ENCODE results near the gene MYO10. TPM values are rescaled to one million over a fixed set of nuclear protein-coding genes. Genes with fewer than 3 reads are reported as not detected.
"Not testable (repeated sequence)": the region's sequence is repeated elsewhere in the genome, so short reads cannot be mapped to it uniquely, and the experiment has no call there.

Gene MYO10
- total RNA-seq, 2 experiments from 2014 or later, result 0.23 TPM; not detected in 1

DNA sequence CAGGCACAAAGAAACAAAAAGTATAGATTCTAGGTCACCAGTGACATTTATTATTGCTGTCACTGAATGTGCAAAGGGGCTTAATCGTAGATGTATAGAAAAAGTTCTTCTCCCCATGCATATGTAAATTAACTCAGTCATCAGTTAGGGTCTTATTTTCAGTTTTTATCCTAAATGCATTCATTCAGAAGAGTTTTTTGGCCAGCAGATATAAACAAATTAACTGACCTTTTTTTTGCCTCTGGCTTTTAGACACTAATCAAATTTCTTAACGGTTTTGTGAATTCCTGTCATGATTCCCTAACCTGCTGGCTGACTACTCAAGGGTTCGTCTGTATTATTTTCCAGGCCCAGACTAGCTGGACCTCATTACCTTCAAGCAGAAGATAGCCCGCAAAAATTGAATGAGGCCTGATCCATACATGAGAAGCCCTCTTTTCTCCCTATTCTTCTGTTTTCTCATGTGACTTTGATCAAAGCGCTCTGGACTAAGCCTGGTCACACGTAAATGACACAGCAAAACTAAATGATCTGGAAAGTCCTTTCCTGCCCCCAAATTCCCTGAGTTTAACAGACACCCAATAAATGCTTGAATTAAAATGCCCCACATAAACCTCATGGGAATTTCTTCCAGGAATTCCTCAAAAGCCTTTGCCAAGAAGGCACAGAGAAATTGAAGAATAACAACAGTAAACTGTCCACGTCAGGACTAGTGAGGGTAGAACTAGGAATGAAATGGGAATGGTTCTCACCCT lies 83.7 kb downstream of the MYO10 start:
- ChIA-PET CTCF (no interaction called here), POLR2A (no interaction called here)
- Mint-ChIP-seq H3K9me3 (no peaks in the 10 kb centered on the region), H3K27ac (no peak overlapping the region), H3K27me3 (no peaks in the 10 kb centered on the region), H3K4me1 (no peaks in the 10 kb centered on the region), H3K36me3 (ENCODE audit: low read depth) (no peaks in the 10 kb centered on the region), H3K4me3 (no peak overlapping the region)
- no peak for DNase-seq

GRCh38 chr5:16849775-16850174 lies 86.3 kb downstream of the MYO10 start:
- CTCF ChIA-PET, result interaction anchor here (0.6 kb wide), 1 partner anchor 218 kb away, joined by 3 read pairs; no protein-coding TSS in a partner anchor
- H3K27me3 Mint-ChIP-seq, result no peaks in the 10 kb centered on the region
- no peak overlapping the region for H3K4me3 Mint-ChIP-seq
- no peaks in the 10 kb centered on the region for H3K4me1 Mint-ChIP-seq
- POLR2A ChIA-PET, result no interaction called here
- H3K27ac Mint-ChIP-seq, result no peak overlapping the region
- no peaks in the 10 kb centered on the region for H3K9me3 Mint-ChIP-seq
- no peak for DNase-seq
- H3K36me3 Mint-ChIP-seq (ENCODE audit: low read depth), result no peaks in the 10 kb centered on the region

DNA sequence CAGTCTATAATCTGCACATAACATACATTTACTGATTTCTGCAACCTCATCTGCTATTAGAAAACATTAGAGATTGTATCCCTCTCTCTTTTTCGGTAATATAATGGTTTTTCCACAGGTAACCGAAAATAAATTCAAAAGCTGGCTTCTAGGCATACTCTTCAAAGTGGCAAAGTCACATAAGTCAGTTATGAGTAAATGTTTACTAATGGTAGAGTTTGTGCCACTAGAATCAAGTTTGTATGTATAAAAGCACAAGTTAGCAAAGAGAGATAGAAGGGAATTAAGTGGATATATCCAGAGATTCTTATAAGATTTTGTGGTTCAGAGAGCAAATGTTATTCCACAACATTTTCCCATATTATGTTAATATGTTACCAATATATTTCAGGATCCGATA lies 86.9 kb downstream of the MYO10 start:
- no peak for DNase-seq
- H3K27ac Mint-ChIP-seq, result no peak overlapping the region
- ChIA-PET CTCF (interaction anchor here (0.6 kb wide), 1 partner anchor 218 kb away, joined by 3 read pairs; no protein-coding TSS in a partner anchor), POLR2A (no interaction called here)
- H3K9me3 Mint-ChIP-seq, result no peaks in the 10 kb centered on the region
- no peak overlapping the region for H3K4me3 Mint-ChIP-seq
- H3K36me3 Mint-ChIP-seq (ENCODE audit: low read depth), result no peaks in the 10 kb centered on the region
- no peaks in the 10 kb centered on the region for H3K27me3 Mint-ChIP-seq
- H3K4me1 Mint-ChIP-seq, result no peaks in the 10 kb centered on the region

GRCh38 chr5:16844952-16845351 lies 91.1 kb downstream of the MYO10 start:
- H3K4me3 Mint-ChIP-seq, result no peak overlapping the region
- H3K9me3 Mint-ChIP-seq, result no peaks in the 10 kb centered on the region
- ChIA-PET POLR2A (no interaction called here), CTCF (no interaction called here)
- H3K36me3 Mint-ChIP-seq (ENCODE audit: low read depth), result no peaks in the 10 kb centered on the region
- H3K27ac Mint-ChIP-seq, result no peak overlapping the region
- no peaks in the 10 kb centered on the region for H3K4me1 Mint-ChIP-seq
- no peak for DNase-seq
- peaks cover 4% of the 10 kb centered on the region for H3K27me3 Mint-ChIP-seq

GRCh38 chr5:16842896-16843295 lies 93.2 kb downstream of the MYO10 start:
- CTCF ChIA-PET, result no interaction called here
- DNase-seq, result no peak
- Mint-ChIP-seq H3K36me3 (ENCODE audit: low read depth) (no peaks in the 10 kb centered on the region), H3K4me3 (no peak overlapping the region), H3K9me3 (no peaks in the 10 kb centered on the region), H3K27ac (no peak overlapping the region), H3K27me3 (peaks cover 4% of the 10 kb centered on the region), H3K4me1 (no peaks in the 10 kb centered on the region)
- POLR2A ChIA-PET, result no interaction called here

- DNase-seq, result no peak
- no peak overlapping the region for H3K27ac Mint-ChIP-seq
- H3K27me3 Mint-ChIP-seq, result peaks cover 4% of the 10 kb centered on the region
- CTCF ChIA-PET, result no interaction called here
- H3K9me3 Mint-ChIP-seq, result no peaks in the 10 kb centered on the region
- H3K4me1 Mint-ChIP-seq, result no peaks in the 10 kb centered on the region
- H3K36me3 Mint-ChIP-seq (ENCODE audit: low read depth), result no peaks in the 10 kb centered on the region
- POLR2A ChIA-PET, result no interaction called here
- no peak overlapping the region for H3K4me3 Mint-ChIP-seq
Observed at GRCh38 chr5:16841416-16841815, 94.7 kb downstream of the MYO10 start.

- Mint-ChIP-seq H3K4me3 (no peak overlapping the region), H3K36me3 (ENCODE audit: low read depth) (no peaks in the 10 kb centered on the region), H3K9me3 (no peaks in the 10 kb centered on the region), H3K27me3 (no peaks in the 10 kb centered on the region), H3K27ac (no peak overlapping the region), H3K4me1 (no peaks in the 10 kb centered on the region)
- CTCF ChIA-PET, result no interaction called here
- POLR2A ChIA-PET, result no interaction called here
- no peak for DNase-seq
Observed at GRCh38 chr5:16837305-16837704, 98.8 kb downstream of the MYO10 start.

- no peaks in the 10 kb centered on the region for H3K36me3 Mint-ChIP-seq (ENCODE audit: low read depth)
- ChIA-PET CTCF (no interaction called here), POLR2A (no interaction called here)
- no peaks in the 10 kb centered on the region for H3K4me1 Mint-ChIP-seq
- no peak overlapping the region for H3K27ac Mint-ChIP-seq
- H3K4me3 Mint-ChIP-seq, result no peak overlapping the region
- H3K9me3 Mint-ChIP-seq, result no peaks in the 10 kb centered on the region
- H3K27me3 Mint-ChIP-seq, result no peaks in the 10 kb centered on the region
- DNase-seq, result no peak
Observed at GRCh38 chr5:16834029-16834428, 102.1 kb downstream of the MYO10 start.

GRCh38 chr5:16831326-16831725 lies 104.8 kb downstream of the MYO10 start:
- H3K27ac Mint-ChIP-seq; H3K27me3 Mint-ChIP-seq; POLR2A ChIA-PET; H3K4me1 Mint-ChIP-seq; CTCF ChIA-PET; DNase-seq; H3K4me3 Mint-ChIP-seq; H3K36me3 Mint-ChIP-seq (ENCODE audit: low read depth); H3K9me3 Mint-ChIP-seq: not testable (repeated sequence)

DNA sequence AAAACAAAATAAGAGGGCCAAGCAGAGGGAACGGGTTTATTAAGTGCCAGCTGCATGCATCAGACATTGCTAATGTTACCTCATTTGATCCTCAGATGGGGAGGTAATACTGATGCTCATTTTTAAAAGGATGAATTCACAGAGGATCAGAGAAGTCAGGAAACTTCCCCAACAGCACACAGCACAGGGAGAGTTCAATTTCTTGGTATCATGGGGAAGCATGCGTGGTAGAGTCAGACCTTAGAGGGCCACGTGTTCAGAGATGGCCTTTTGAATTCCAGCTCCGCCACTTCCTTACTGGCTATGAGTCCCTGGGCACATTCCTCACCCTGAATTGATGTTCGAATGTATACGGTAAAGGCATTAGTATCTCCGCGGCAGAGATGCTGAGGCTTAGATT lies 108.3 kb downstream of the MYO10 start:
- Mint-ChIP-seq H3K36me3 (ENCODE audit: low read depth) (no peaks in the 10 kb centered on the region), H3K4me1 (no peaks in the 10 kb centered on the region), H3K27me3 (no peaks in the 10 kb centered on the region), H3K4me3 (no peak overlapping the region), H3K9me3 (no peaks in the 10 kb centered on the region), H3K27ac (no peak overlapping the region)
- DNase-seq, result no peak
- CTCF ChIA-PET, result no interaction called here
- POLR2A ChIA-PET, result no interaction called here

DNA sequence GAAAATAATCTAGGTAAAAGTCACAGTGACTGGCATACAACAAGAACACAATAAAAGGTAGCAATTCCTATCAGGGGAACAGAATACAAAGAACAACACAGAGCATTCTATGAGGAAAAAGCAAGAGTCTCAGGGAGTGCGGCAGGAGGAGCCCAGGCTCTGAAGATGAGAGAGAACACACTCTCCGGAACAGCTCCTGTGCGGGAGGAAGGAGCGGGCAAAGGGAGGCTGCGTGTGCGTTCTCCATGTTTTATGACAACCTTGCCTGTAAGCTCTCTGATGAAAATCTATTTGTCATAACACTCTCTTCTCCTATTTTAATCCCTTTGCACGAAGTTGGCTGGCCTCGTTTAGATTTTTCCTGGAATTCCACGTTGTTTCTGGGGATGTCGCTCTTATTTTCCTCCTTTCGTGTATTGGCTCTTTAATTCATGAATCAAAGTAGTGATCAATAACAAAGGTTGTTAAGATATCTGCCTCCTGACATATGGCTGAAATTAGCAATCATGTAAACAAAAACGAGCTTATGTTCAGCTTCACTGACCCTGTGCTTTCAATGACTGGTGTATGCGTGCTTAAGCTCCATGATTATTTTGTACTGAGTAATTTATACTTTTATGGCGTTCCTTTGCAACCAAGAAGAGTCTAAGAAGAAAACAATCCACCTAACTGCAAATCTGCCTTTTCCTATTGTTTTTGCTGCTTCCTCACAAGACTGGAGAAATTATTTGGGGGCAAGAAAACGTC lies 109.5 kb downstream of the MYO10 start:
- POLR2A ChIA-PET, result no interaction called here
- CTCF ChIA-PET, result no interaction called here
- no peaks in the 10 kb centered on the region for H3K4me1 Mint-ChIP-seq

DNA sequence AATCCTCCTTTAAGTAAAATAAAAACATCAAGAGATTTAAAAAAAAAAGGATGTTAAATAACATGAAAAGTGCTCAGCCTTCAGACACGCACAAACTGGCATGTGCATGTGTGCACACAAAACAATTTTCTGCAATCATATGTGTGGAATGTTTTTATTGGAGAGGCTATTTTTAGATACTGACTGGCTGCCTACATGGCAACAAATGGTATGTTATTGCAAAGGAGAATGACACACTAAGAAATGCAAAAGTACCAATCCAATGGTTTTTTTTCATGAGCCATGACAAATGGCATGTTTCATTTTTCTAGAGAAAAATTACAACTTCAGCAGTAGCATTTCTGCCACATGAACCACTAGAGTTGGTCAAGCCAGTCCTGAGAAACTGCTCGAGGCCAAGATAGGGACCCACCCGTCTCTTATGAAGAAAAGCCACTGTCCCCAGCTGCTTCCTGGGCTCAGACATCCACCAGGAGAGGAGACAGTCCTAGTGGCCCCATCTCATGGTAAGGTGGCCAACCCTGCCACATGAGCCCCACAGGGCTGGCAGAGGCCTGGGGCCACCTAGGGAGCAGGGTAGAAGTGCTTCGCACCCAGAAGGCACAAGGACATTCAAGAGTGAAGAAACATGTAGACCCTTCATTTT lies 116.4 kb downstream of the MYO10 start:
- no peak for DNase-seq
- Mint-ChIP-seq H3K27me3 (no peaks in the 10 kb centered on the region), H3K9me3 (no peaks in the 10 kb centered on the region), H3K27ac (no peak overlapping the region), H3K4me3 (no peak overlapping the region), H3K4me1 (no peaks in the 10 kb centered on the region), H3K36me3 (ENCODE audit: low read depth) (no peaks in the 10 kb centered on the region)
- CTCF ChIA-PET, result no interaction called here
- POLR2A ChIA-PET, result no interaction called here

More for the DNA sequence above, 109.5 kb downstream of the MYO10 start:
- Mint-ChIP-seq H3K27me3 (no peaks in the 10 kb centered on the region), H3K36me3 (ENCODE audit: low read depth) (no peaks in the 10 kb centered on the region), H3K9me3 (no peaks in the 10 kb centered on the region), H3K4me3 (no peak overlapping the region), H3K27ac (no peak overlapping the region)
- DNase-seq, result no peak

GRCh38 chr5:16815432-16815831 lies 120.7 kb downstream of the MYO10 start:
- no peak for DNase-seq
- Mint-ChIP-seq H3K27me3 (no peaks in the 10 kb centered on the region), H3K4me3 (no peak overlapping the region), H3K27ac (no peak overlapping the region), H3K4me1 (no peaks in the 10 kb centered on the region), H3K36me3 (ENCODE audit: low read depth) (no peaks in the 10 kb centered on the region), H3K9me3 (no peaks in the 10 kb centered on the region)
- POLR2A ChIA-PET, result no interaction called here
- CTCF ChIA-PET, result interaction anchor here (0.6 to 0.7 kb wide), 2 partner anchors 118 to 476 kb away, joined by 3 read pairs; no protein-coding TSS in a partner anchor
